ENCODE measurements around the gene CD200R1L. TPM values are rescaled to one million over a fixed set of nuclear protein-coding genes. Genes with fewer than 3 reads are reported as not detected.

The CD200R1L gene
- total RNA-seq, 1 experiment from 2014 or later: not detected

- Histone ChIP-seq H3K4me3 (ENCODE audit: low read depth in 2 of 2, low read length in 2 of 2) (no peak overlapping the region), H3K27ac (ENCODE audit: low read length) (no peak overlapping the region), H3K36me3 (ENCODE audit: control insufficient read depth, insufficient read depth, low read length) (no peaks in the 10 kb centered on the region), H3K27me3 (ENCODE audit: control insufficient read depth, insufficient read depth, low read length) (peaks cover 2% of the 10 kb centered on the region; the same call in 1 of the 2 replicates), H3K9me3 (ENCODE audit: control insufficient read depth, insufficient read depth, low read depth, low read length) (no peaks in the 10 kb centered on the region), H3K4me1 (ENCODE audit: control insufficient read depth, insufficient read depth, low read length) (no peaks in the 10 kb centered on the region)
- ATAC-seq: no peak
- POLR2A ChIA-PET: interaction anchor here (0.7 kb wide), 1 partner anchor 865 kb away, joined by 3 read pairs; no protein-coding TSS in a partner anchor
- TF ChIP-seq REST (IDR thresholded peaks at IDR 0.05; ENCODE audit: insufficient read depth in 1 of 2, low read depth in 2 of 2, low read length in 1 of 2) (no peak), SIN3A (IDR thresholded peaks at IDR 0.05; ENCODE audit: borderline replicate concordance, insufficient read depth, low read depth, low read length) (no peak), POLR2AphosphoS5 (IDR thresholded peaks at IDR 0.05; ENCODE audit: low read depth, low read length) (no peak), TCF7L2 (IDR thresholded peaks at IDR 0.05; ENCODE audit: low read depth, low read length) (no peak), CTCF (IDR thresholded peaks at IDR 0.05) (no peak)
- in situ Hi-C loops (cut with HindIII; ENCODE audit: low pct_unique_long_range_greater_than_20kb, low sequenced_read_pairs) (no loop called here), intact Hi-C loops (cut with micrococcal nuclease; ENCODE audit: unreplicated experiment) (no loop called here)
- CTCF ChIA-PET: no interaction called here
- DNase-seq (ENCODE audit: low read depth, low spot score): no peak
- no TSS peak for BruUV-seq (replicated peaks)
Observed at GRCh38 chr3:112782491-112782890, 64.2 kb downstream of the CD200R1L start.

DNA sequence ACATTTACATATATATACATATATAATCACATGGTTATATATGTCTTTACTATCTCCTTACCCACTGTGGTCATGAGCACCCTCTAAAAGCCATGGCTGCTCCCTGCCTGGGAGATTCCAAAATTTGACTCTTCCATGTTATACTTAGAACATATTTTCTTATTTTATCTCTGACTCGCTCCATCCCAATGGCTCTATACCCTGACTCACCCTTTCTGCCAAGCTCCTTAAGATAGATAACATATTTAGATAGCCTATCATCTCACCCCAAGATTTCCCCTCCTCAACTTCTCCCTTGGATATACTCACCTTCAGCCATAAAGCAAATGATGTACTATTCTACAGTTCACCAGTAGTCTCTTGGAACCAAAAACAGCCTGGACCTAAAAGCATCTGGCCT is 65.1 kb downstream of the CD200R1L start:
- no peak overlapping the region for H3K27ac ChIP-seq (ENCODE audit: low read length)
- H3K9me3 ChIP-seq (ENCODE audit: control insufficient read depth, insufficient read depth, low read depth, low read length): no peaks in the 10 kb centered on the region
- intact Hi-C loops (cut with micrococcal nuclease; ENCODE audit: unreplicated experiment): no loop called here
- no peak overlapping the region for H3K4me3 ChIP-seq (ENCODE audit: low read depth in 2 of 2, low read length in 2 of 2)
- BruUV-seq (replicated peaks): no TSS peak
- ChIA-PET CTCF (no interaction called here), POLR2A (no interaction called here)
- TF ChIP-seq TCF7L2 (IDR thresholded peaks at IDR 0.05; ENCODE audit: low read depth, low read length): no peak
- TF ChIP-seq CTCF (IDR thresholded peaks at IDR 0.05): no peak
- no peak for TF ChIP-seq SIN3A (IDR thresholded peaks at IDR 0.05; ENCODE audit: borderline replicate concordance, insufficient read depth, low read depth, low read length)
- TF ChIP-seq REST (IDR thresholded peaks at IDR 0.05; ENCODE audit: insufficient read depth in 1 of 2, low read depth in 2 of 2, low read length in 1 of 2): no peak
- no peak for TF ChIP-seq POLR2AphosphoS5 (IDR thresholded peaks at IDR 0.05; ENCODE audit: low read depth, low read length)
- ATAC-seq (no peak), DNase-seq (ENCODE audit: low read depth, low spot score) (no peak)
- peaks cover 2% of the 10 kb centered on the region; the same call in 1 of the 2 replicates for H3K27me3 ChIP-seq (ENCODE audit: control insufficient read depth, insufficient read depth, low read length)
- H3K36me3 ChIP-seq (ENCODE audit: control insufficient read depth, insufficient read depth, low read length): no peaks in the 10 kb centered on the region
- H3K4me1 ChIP-seq (ENCODE audit: control insufficient read depth, insufficient read depth, low read length): no peaks in the 10 kb centered on the region
- in situ Hi-C loops (cut with HindIII; ENCODE audit: low pct_unique_long_range_greater_than_20kb, low sequenced_read_pairs): no loop called here

All from Panc1 (cell line).